UCSD-AML1 (cell line): ENCODE measurements around the gene CFAP91.
"Not testable (repeated sequence)": the region's sequence is repeated elsewhere in the genome, so short reads cannot be mapped to it uniquely, and the experiment has no call there.

ENCODE experiments used
- DNase-seq: peaks from one replicate; lab custom pipeline; 2025; ENCODE audit not compliant: unreplicated experiment; lab: John Stamatoyannopoulos, UW

The CFAP91 gene

GRCh38 chr3:119676771-119677640, 25.8 kb upstream of the CFAP91 start, which contains the start of gene COX17:
TSS of gene COX17 (minus strand) at chr3:119677406. CDS start at chr3:119677310, 96 bp downstream.
- DNase-seq: peak; percentile 89

GRCh38 chr3:119677641-119677934, 25.2 kb upstream of the CFAP91 start:
- DNase-seq: no peak

- not testable (repeated sequence) for DNase-seq
Measured at GRCh38 chr3:119678209-119678608, 24.6 kb upstream of the CFAP91 start.

DNA sequence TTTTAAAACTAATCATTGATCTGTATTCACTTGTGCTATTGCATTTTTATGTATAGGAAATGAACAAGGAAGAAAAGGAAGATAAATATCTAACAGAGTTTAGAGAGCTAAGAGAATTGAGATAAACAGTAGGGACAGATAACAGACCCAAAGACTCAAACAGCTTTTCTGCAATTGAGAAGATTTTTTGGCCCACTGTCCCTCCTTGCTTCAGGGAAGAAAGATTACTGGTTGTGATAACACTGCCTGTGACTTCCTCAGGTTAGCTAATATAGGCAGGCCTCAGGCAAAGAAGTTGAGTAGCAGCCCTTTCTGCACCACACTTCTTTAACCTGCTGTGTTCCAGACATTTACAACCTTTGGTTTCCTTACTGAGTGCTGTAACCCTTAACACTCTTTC, 22.9 kb upstream of the CFAP91 start:
- no peak for DNase-seq

- DNase-seq: no peak
Measured at GRCh38 chr3:119681279-119681678, 21.5 kb upstream of the CFAP91 start.

GRCh38 chr3:119683421-119683820, 19.4 kb upstream of the CFAP91 start:
- no peak for DNase-seq

DNA sequence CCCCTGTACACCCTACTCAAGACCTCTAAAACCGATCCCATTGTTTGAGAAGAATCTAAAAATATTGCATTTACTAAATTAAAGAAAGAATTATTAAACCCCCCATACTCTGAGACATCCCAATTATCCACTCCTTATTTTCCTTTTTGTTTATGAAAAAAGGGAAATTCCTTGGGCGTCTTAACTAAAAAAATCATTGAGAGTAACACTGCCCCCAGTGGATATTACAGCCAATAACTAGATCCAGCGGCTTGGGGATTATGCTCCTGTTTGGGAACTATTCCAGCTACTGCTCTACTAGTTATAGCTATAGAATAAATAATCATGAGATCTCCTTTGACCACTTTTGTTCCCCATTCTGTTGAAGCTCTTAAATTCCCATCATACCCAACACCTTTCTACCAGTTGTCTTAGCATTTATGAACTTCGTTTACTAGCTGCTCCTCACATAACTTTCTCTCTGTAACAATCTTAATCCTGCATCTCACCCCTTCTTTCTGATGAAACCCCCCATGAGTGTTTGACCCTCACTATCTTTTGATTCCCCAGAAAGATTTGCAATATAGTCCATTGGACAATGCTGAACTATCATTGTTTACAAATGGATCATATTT, 12.7 kb upstream of the CFAP91 start:
- no peak for DNase-seq

DNA sequence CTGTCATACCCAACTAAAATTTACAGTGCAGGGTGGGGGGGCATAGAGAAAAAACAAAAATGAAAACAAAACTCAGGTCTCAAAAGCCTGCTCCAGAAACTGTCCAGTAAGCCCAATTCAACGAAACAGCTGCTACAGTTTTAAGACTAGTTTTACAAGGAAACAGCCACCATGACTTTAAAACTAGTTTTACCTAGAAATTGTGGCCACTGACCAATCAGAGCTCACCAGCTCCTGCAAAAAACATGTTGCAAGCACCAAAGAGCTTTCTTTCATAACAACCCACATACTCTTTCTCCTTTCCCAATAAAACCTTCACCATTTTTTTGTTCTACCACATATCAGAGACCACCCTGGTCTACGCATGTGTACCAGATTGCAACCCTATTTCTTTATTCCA, 7.3 kb upstream of the CFAP91 start:
- no peak for DNase-seq

DNA sequence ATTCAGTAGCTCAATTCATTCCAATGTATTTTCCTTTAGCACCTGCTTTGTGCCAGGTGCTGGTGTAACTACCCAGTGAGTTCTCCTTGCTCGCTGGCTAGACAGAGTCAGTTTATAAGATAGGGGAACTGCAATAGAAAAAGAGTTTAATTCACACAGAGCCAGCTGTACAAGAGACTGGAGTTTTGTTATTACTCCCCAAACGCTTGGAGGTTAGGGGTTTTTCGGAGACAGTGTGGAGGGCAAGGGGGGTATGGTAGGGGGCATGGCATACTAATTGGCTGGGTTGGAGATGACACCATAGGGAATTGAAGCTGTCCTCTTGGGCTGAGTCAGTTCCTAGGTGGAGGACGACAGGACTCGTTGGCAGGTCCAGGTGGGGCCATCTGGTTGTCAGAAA, 5.4 kb upstream of the CFAP91 start:
- DNase-seq: no peak

- no peak for DNase-seq
Measured at GRCh38 chr3:119700269-119700919, 2.4 kb upstream of the CFAP91 start.

DNA sequence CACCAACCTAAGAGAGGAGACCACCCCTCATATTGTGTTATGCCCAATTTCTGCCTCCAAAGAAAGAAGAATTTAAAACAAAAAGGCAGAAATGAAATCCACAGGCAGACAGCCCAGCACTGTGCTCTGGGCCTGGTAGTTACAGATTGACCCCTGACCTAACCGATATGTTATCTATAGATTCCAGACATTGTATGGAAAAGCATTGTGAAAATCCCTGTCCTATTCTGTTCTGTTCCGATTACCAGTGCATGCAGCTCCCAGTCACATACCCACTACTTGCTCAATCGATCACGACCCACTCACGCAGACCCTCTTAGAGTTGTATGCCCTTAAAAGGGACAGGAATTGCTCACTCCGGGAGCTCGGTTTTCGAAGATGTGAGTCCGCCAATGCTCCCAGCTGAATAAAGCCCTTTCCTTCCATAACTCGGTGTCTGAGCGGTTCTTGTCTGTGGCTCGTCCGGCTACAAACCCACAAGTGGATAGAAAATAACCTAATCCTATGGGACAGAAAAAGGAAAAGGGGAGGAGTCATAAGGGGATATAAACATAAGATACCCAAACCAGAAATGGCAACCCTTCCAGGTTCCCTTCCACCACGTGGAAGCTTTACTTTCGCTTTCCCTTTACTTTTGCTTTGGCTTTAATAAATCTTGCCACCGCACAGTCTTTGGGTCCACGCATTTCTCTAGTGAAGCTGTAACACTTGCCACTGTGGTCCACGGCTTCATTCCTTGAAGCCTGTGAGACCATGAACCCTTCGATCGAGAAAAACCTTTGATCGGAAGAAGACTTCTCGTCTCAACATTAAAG, 1.7 kb upstream of the CFAP91 start:
- no peak for DNase-seq

DNA sequence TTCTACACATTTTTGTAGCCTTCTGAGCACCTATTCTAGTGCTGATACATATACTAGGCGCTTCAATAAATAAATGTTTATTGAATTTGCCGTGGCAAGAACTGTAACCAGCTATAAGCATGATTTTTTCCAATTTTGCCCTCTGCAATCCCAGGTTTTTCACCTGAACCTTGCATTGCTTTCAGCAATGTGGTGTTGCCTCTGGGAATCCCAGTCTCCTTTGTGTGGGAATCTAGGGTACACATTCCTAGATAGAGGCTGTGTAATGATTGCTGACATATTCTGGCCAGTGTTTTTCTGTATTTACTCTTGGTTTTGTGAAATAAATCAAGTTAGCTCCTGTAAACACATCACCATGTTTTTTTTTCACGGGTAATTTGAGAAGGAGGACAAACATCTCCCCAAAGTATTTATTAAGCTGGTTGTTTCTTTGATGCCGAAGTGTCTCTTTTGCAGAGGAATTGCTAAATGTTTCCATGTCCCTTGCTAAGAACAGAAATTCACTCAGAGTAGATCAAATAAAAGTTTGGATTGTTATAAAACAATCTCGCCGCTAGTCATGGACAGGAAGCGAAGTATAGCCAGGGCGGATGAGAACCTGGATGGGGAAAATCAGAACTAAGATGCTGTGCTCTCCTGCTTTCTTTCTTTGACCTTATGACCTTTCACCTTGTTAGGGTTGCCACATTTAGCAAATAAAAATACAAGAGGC, 1.2 kb downstream of the CFAP91 start:
- no peak for DNase-seq

DNA sequence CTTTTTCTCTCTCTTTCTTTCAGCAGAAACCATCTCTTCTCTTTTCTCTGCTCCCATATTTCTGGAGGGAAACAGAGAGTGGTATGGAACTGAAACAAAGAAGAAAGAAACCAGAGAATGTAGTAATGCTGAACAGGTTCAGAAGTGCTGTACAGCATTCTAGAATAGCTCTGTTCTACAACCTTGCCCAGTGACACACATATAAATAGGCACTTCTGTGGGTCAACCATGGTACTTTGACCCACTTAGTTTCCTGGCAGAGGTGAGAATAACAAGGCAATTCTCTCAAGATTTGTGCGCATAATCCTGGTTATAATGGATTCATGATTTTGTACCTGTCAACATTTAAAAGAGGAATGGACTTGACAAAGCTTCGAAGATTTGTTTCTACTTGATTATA, 12.3 kb downstream of the CFAP91 start:
- DNase-seq: no peak

DNA sequence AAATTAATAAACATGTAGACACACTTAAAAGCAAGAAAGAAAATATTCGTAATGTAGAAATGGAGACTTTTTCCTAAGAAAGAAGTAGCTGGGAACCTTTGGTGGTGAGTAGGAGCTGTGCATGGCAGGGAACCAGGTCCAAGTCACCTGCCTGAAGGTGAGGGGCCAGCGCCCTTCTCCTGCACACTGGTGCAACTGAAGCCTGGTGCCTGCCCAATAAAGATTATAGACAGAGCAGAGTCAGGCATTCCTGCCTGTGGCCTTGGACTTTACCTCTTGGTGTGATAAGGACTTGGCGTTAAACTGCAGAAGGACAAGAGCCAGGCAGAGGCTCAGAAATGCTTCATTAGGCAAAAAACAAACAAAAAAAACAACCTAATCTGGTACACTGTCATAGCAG, 14.2 kb downstream of the CFAP91 start:
- DNase-seq: no peak

- no peak for DNase-seq
Measured at GRCh38 chr3:119717520-119717919, 14.7 kb downstream of the CFAP91 start.

GRCh38 chr3:119723022-119723421, 20.2 kb downstream of the CFAP91 start:
- DNase-seq: no peak

DNA sequence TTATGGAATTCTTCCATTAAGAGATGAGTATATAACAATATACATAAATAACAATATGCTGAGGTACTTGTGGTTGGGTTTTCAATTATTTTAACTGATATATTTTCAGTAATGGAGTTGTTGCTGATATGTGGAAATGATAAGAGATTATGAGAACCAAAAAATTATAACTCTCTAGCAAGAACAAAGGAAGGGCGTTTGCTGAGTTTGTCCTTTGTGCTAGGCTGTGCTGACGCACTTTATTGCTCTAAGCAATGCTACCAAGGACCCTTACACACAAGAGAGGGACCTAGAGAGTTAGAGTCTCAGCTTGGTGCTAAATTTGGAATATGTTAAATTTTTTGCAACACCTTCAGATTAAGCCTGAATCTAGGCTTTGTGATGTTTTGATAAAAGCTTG, 24.1 kb downstream of the CFAP91 start:
- no peak for DNase-seq

GRCh38 chr3:119729996-119730395, 27.2 kb downstream of the CFAP91 start:
- no peak for DNase-seq

DNA sequence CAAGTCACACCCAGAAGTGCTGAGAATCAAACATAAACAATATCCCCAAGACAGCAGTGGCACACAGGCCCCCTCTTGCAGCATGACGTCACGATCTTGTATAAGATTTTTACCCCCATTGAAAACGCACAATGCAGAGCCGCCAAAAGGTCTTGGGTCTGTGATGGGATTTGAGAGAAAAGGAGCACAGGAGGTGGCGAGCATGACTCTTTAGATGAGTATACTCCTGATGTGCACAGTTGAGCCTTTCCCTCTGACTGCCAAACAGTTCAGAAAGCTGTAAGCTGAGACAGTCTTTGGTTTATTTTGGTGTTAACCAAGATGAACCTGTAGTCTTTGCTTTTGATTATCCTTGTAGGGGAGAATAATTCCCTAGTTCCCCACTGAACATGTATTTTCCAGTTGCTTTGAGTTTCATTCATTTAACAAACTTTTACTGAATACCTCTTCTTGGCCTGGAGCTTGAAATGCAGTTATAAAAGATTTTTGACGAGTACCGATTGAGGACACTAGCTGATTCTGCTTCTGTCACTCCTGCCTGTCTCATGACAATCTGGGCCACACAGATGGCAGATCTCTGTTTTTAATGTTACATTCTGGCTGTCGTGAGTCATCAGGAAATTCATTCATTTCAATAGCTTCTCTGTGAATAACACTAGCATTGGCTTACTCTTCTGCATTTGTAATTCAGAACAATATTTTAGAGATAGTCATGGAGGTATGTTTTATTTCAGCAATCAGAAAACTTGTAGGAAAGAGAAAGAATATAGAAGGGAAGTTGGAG, 28.9 kb downstream of the CFAP91 start:
- DNase-seq: no peak

- DNase-seq: no peak
Measured at GRCh38 chr3:119733812-119734211, 31.0 kb downstream of the CFAP91 start.
